Kidney (tissue), 14 donors: ENCODE measurements around the gene SPX. TPM values are rescaled to one million over a fixed set of nuclear protein-coding genes. Genes with fewer than 3 reads are reported as not detected.

Source experiments
- DNase-seq, 5 donors: peaks; one replicate each; pipeline ENCODE4 v3.0.0-alpha.2; 2013 to 2020
- FAIRE-seq: peaks from 2 replicates; lab custom pipeline; 2012; peaks lifted over from hg19 to GRCh38; lab: Jason Lieb, UNC
- H3K27ac ChIP-seq, 2 donors: one replicate each; pipeline ENCODE4 v1.7.0; 2013; ENCODE audit warnings: low read depth in 2 of 2, low read length in 2 of 2, inconsistent platforms in 1 of 2
- H3K27me3 ChIP-seq: one replicate; pipeline ENCODE4 v1.7.1; 2013; ENCODE audit warnings: low read length, inconsistent platforms; ENCODE audit not compliant: control insufficient read depth, insufficient read depth
- H3K36me3 ChIP-seq, 3 donors: one replicate each; pipeline versions ENCODE4 v1.7.0 to v1.7.1; 2013; ENCODE audit warnings: low read length in 3 of 3, control low read depth in 1 of 3, inconsistent platforms in 1 of 3; ENCODE audit not compliant: insufficient read depth in 3 of 3, control insufficient read depth in 2 of 3
- H3K4me1 ChIP-seq, 3 donors: one replicate each; pipeline versions ENCODE4 v1.7.0 to v1.7.1; 2013; ENCODE audit warnings: low read length in 3 of 3, inconsistent platforms in 1 of 3, low read depth in 1 of 3; ENCODE audit not compliant: control insufficient read depth in 2 of 3, insufficient read depth in 2 of 3
- H3K4me3 ChIP-seq, 3 donors: one replicate each; pipeline versions ENCODE4 v1.7.0 to v1.8.1; 2013; ENCODE audit warnings: low read length in 3 of 3, control low read depth in 1 of 3, inconsistent platforms in 1 of 3
- H3K9ac ChIP-seq, 3 donors: one replicate each; pipeline versions ENCODE4 v1.7.0 to v1.7.1; 2013; ENCODE audit warnings: low read length in 3 of 3, control low read depth in 1 of 3, inconsistent platforms in 1 of 3
- H3K9me3 ChIP-seq, 3 donors: one replicate each; pipeline versions ENCODE4 v1.7.0 to v1.7.1; 2013; ENCODE audit warnings: low read length in 3 of 3, control low read depth in 1 of 3, inconsistent platforms in 1 of 3; ENCODE audit not compliant: control insufficient read depth in 2 of 3, insufficient read depth in 1 of 3
- CTCF ChIP-seq: IDR thresholded peaks from 3 replicates; pipeline ENCODE4 v1.5.1; 2012; ENCODE audit warnings: mild to moderate bottlenecking, moderate library complexity, borderline replicate concordance; ENCODE audit not compliant: insufficient read depth; ENCODE audit errors: extremely low read depth
- intact Hi-C: fragments of 100-400 bp; cut with DNase I; formaldehyde crosslinking; loops from one replicate; pipeline ENCODE4 v1.11.1; 2022
- polyA plus RNA-seq: library from polyadenylated mRNA; stranded (reverse); fragments of 350-450 nt; fragmentation: Illumina TruSeq; extraction: RNeasy Lipid Tissue Mini Kit (QIAGEN cat#74804); gene quantifications from one replicate; pipeline ENCODE4 v1.2.3, GENCODE V29; 2014; ENCODE audit warnings: low read depth, low replicate concordance; ENCODE audit not compliant: insufficient read depth
- total RNA-seq: library from RNA; stranded (reverse); fragmentation: NEBNext Ultra II Directional; extraction: Animal tissue kit (Norgen Biotek cat#: 25700); gene quantifications from one replicate; pipeline ENCODE4 v1.2.1, GENCODE V29; 2021
- donor health status: control.
- donor health status: control.
- donor health status: control.
- donor health status: control.
- donor health status: control.
- donor health status: DM: yes; HTN: yes; CAD: no.
- donor health status: Normal renal cell carcinoma (clear cell type).

SPX gene
- total and polyA plus RNA-seq, 2 donors from 2014 or later, result 28.2 to 52.2 TPM

- peak; percentile 98 for FAIRE-seq
Measured at GRCh38 chr12:21501258-21502163, 24.6 kb upstream of the SPX start, which contains the start of the genes GOLT1B and RECQL. Gene GOLT1B, plus strand, starts transcription at chr12:21501789. Its CDS starts 135 bp downstream, at chr12:21501924. Gene RECQL, minus strand, starts transcription at chr12:21501635. Its CDS starts 2,065 bp downstream, at chr12:21499570.

GRCh38 chr12:21502164-21502496 is 24.0 kb upstream of the SPX start:
- Histone ChIP-seq H3K4me1 (peaks cover 0 to 13% (median 11%) of the 10 kb centered on the region in 3 donors), H3K27me3 (no peaks in the 10 kb centered on the region)
- peak in 2 of 5 donors; percentile 53 to 71 for DNase-seq

More at GRCh38 chr12:21501258-21502163, 24.6 kb upstream of the SPX start, which contains the start of the genes GOLT1B and RECQL:
- Histone ChIP-seq H3K27ac (peak within 1 kb of the TSS; percentile 64 to 68), H3K27me3 (no peaks in the 10 kb centered on the region), H3K4me1 (peaks cover 0 to 13% (median 11%) of the 10 kb centered on the region in 3 donors), H3K36me3 (peaks cover 0 to 10% (median 6%) of the 10 kb centered on the region in 3 donors), H3K4me3 (peak within 1 kb of the TSS; percentile 66 to 91 (median 86)), H3K9ac (peak within 1 kb of the TSS; percentile 48 to 70 (median 50)), H3K9me3 (no peaks in the 10 kb centered on the region)
- DNase-seq, result peak; percentile 96 to 99 (median 96)
- no peak for TF ChIP-seq CTCF
- intact Hi-C loops, result no loop called here

GRCh38 chr12:21502872-21503271 is 23.2 kb upstream of the SPX start:
- peaks cover 0 to 13% (median 11%) of the 10 kb centered on the region in 3 donors for H3K4me1 ChIP-seq
- FAIRE-seq (no peak), DNase-seq (peak in 3 of 5 donors; percentile 15 to 37 (median 18))
- peaks cover 1 to 5% (median 1%) of the 10 kb centered on the region in 3 donors for H3K36me3 ChIP-seq
- no peak overlapping the region for H3K9ac ChIP-seq
- no peaks in the 10 kb centered on the region for H3K27me3 ChIP-seq
- intact Hi-C loops, result no loop called here
- H3K9me3 ChIP-seq, result no peaks in the 10 kb centered on the region
- peak overlapping the region in 2 of 3 donors; percentile 86 to 91 for H3K4me3 ChIP-seq
- no peak for TF ChIP-seq CTCF
- H3K27ac ChIP-seq, result no peak overlapping the region

More at GRCh38 chr12:21502164-21502496, 24.0 kb upstream of the SPX start:
- H3K9me3 ChIP-seq, result no peaks in the 10 kb centered on the region
- H3K27ac ChIP-seq, result peak overlapping the region; percentile 11 to 58
- FAIRE-seq, result no peak
- H3K4me3 ChIP-seq, result peak overlapping the region; percentile 66 to 91 (median 86)
- TF ChIP-seq CTCF, result no peak
- peak overlapping the region; percentile 48 to 70 (median 50) for H3K9ac ChIP-seq
- intact Hi-C loops, result no loop called here
- H3K36me3 ChIP-seq, result peaks cover 0 to 10% (median 5%) of the 10 kb centered on the region in 3 donors
